Astrocyte of the spinal cord (primary cell): ENCODE results near the gene HMGXB4.
A peak's percentile ranks its signal among the peaks of the same experiment; 100 is the strongest.

Experiments used
- DNase-seq: peaks from one replicate; pipeline ENCODE4 v3.0.0; 2011; ENCODE audit warnings: low read depth, low spot score
- H3K4me3 ChIP-seq: 2 replicates; pipeline ENCODE4 v1.5.1; 2011; ENCODE audit warnings: low read depth, mild to moderate bottlenecking, low read length, moderate library complexity
- in situ Hi-C: cut with HindIII; loops from 2 replicates; pipeline ENCODE4 v1.10.0; 2017; ENCODE audit warnings: low sequenced_read_pairs
- TF ChIP-seq, protein P1 (sequence below): IDR thresholded peaks from 2 replicates; pipeline ENCODE4 v1.5.1; 2012; ENCODE audit warnings: low read depth, mild to moderate bottlenecking, low read length, inconsistent platforms

HMGXB4 gene

DNA sequence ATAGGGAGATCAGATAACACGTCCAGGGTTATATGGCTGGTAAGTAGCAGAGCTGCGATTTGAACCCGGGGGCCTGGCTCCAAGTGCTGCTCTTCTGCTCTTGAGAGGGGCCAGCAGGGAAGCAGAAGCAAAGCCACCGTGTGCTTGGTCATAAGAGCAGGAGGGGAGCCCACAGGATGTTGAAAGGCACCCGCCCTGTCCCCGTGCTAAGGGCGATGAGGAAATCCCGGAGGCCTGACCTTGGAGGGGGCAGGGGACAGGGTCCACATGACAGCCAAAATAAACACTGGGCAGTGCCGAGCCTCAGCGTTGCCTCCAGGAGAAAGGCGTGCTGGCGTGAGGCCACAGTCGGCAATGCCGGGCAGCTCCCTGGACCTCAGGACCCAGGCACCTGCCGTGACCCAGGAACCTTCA is 71.2 kb downstream of the HMGXB4 start:
- no peak for DNase-seq
- H3K4me3 ChIP-seq, result no peak overlapping the region
- in situ Hi-C loops, result no loop called here
- TF ChIP-seq, protein P1, sequence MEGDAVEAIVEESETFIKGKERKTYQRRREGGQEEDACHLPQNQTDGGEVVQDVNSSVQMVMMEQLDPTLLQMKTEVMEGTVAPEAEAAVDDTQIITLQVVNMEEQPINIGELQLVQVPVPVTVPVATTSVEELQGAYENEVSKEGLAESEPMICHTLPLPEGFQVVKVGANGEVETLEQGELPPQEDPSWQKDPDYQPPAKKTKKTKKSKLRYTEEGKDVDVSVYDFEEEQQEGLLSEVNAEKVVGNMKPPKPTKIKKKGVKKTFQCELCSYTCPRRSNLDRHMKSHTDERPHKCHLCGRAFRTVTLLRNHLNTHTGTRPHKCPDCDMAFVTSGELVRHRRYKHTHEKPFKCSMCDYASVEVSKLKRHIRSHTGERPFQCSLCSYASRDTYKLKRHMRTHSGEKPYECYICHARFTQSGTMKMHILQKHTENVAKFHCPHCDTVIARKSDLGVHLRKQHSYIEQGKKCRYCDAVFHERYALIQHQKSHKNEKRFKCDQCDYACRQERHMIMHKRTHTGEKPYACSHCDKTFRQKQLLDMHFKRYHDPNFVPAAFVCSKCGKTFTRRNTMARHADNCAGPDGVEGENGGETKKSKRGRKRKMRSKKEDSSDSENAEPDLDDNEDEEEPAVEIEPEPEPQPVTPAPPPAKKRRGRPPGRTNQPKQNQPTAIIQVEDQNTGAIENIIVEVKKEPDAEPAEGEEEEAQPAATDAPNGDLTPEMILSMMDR, result no peak

DNA sequence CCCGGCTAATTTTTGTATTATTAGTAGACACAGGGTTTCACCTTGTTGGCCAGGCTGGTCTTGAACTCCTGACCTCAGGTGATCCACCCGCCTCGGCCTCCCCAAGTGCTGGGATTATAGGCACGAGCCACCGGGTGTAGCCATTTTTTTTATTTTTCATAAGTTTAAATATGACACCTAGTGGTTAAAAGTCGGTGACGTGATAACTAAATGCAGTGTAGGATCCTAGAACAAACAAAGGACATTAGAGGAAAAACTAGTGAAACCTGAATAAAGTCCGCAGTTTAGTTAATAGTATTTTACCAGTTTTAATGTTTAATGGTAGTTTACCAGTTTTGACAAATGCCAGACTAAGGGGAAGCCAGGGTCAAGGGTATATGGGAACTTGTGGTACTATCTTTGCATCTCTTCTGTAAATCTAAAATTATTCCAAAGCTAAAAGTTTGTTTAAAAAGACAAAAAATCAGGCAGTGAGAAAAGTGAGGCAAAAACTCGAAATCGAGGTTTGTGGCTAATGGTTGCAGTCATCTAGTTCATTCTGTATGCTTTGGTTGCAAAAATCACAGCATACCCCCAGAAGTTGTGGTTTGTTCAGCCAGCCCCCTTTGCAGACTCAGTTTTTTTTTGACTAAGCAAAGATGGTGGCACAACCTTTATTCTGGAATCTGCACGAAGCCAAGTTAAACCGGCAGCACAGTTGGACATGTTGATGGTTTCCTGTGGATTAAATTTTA is 72.0 kb downstream of the HMGXB4 start:
- H3K4me3 ChIP-seq, result no peak overlapping the region
- TF ChIP-seq, protein P1, result no peak
- in situ Hi-C loops, result no loop called here
- DNase-seq, result no peak

DNA sequence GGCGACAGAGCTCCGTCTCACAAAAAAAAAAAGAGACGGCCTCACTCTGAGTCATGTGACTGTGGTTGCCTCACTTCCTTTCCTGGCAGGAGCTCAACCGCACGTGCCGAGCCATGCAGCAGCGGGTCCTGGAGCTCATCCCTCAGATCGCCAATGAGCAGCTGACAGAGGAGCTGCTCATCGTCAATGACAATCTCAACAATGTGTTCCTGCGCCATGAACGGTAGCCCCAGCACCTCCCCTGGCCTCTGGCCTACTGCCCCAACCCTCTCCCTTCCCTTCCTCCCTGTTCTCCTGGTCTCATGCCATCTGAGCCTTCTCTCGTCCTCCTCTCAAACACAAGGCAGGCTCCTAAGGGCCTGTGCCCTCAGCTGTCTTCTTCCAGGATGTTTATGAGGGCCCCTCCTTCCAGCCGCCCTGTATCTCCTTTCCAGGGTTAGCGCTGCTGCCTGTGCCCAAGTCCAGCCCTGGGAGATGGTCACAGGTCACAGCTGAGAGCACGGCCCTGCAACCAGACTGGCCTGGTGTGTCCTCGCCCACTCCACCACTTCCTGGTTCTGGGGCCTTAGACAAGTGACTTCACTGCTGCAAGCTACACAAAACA is 73.1 kb downstream of the HMGXB4 start:
- H3K4me3 ChIP-seq, result no peak overlapping the region
- in situ Hi-C loops, result no loop called here
- TF ChIP-seq, protein P1, result no peak
- peak; percentile 62 for DNase-seq

DNA sequence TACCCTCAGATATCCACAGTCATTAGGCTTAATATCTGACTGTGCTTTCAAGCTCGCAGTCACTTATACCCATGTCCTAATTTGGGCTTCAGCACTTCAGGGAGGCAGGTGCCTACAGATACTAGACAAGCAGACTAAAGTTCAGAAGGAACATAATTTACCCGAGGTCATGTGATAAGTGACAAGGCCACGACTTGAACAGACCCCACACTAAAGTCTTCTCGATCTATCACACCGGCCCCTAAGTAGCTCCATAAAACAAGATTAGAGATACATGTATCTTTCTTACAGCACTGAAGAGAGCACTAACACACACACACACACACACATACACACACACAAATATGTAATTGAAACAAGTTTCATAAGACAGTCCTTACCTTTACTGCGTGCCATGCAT is 75.0 kb downstream of the HMGXB4 start:
- in situ Hi-C loops, result no loop called here
- TF ChIP-seq, protein P1, result no peak
- H3K4me3 ChIP-seq, result no peak overlapping the region
- no peak for DNase-seq

DNA sequence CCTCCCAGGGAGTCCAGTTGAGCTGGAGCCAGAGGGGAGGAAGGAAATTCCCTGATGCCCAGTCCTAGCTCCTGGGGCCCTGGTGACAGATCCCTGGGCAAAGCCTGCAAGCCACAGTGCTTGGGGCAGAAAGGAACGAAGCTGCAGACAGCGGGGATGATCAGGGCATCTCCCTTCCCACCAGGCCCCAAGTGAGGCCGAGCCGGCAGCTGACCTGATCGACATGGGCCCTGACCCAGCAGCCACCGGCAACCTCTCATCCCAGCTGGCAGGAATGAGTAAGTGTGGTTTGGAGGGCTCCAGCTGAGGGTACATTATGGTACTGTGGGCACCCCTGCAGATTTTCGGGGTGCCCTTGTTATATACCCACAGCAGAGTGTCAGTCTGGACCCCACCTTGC is 75.9 kb downstream of the HMGXB4 start:
- in situ Hi-C loops, result no loop called here
- DNase-seq, result no peak
- TF ChIP-seq, protein P1, result no peak
- no peak overlapping the region for H3K4me3 ChIP-seq

DNA sequence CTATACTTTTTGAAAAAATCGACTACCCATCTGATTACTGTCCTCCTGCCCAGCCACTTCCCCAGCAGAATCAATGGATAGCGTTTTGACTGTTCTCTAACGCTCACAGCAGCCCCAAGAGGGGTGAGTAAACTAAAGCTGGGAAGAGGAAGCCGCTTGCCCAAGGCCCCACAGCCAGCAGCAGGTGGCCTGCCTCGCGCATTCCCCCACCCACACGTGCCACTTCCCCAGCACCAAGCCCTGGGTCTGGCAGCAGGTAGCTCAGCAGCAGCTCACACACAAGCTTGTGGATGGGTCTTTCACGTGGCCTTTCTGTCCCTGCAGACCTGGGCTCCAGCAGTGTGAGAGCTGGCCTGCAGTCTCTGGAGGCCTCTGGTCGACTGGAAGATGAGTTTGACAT is 76.7 kb downstream of the HMGXB4 start:
- H3K4me3 ChIP-seq, result no peak overlapping the region
- DNase-seq, result no peak
- in situ Hi-C loops, result no loop called here
- TF ChIP-seq, protein P1, result no peak
